NCI-H187 (cell line): Measurements from ENCODE around the gene B4GALT6.
"Not testable (repeated sequence)": the region's sequence is repeated elsewhere in the genome, so short reads cannot be mapped to it uniquely, and the experiment has no call there.

Experiments used
- DNase-seq, 2 experiments: peaks; one replicate each; lab custom pipeline; 2025; lab: John Stamatoyannopoulos, UW

Gene B4GALT6

GRCh38 chr18:31684279-31685096, at the start of gene B4GALT6:
Gene B4GALT6, minus strand, starts transcription at chr18:31684581. Its CDS starts 155 bp downstream, at chr18:31684426.
- peak in 1 of 2 experiments; percentile 25 for DNase-seq

- DNase-seq, result no peak
Observed at GRCh38 chr18:31731628-31732027, 47.2 kb upstream of the B4GALT6 start.

- DNase-seq, result not testable (repeated sequence)
Observed at GRCh38 chr18:31729196-31729595, 44.8 kb upstream of the B4GALT6 start.

- DNase-seq, result no peak
Observed at GRCh38 chr18:31723990-31724711, 39.8 kb upstream of the B4GALT6 start.

- no peak for DNase-seq
Observed at GRCh38 chr18:31723639-31723989, 39.2 kb upstream of the B4GALT6 start.

GRCh38 chr18:31722369-31722957, 38.1 kb upstream of the B4GALT6 start:
- DNase-seq, result peak; percentile 14 to 32

GRCh38 chr18:31721601-31722000, 37.2 kb upstream of the B4GALT6 start:
- no peak for DNase-seq

- DNase-seq, result no peak
Observed at GRCh38 chr18:31720867-31721266, 36.5 kb upstream of the B4GALT6 start.

- DNase-seq, result no peak
Observed at GRCh38 chr18:31719363-31720006, 35.1 kb upstream of the B4GALT6 start.

GRCh38 chr18:31718386-31718785, 34.0 kb upstream of the B4GALT6 start:
- DNase-seq, result no peak

- DNase-seq, result no peak
Observed at GRCh38 chr18:31716362-31716761, 32.0 kb upstream of the B4GALT6 start.

- no peak for DNase-seq
Observed at GRCh38 chr18:31711365-31712172, 27.2 kb upstream of the B4GALT6 start.

GRCh38 chr18:31710826-31711225, 26.4 kb upstream of the B4GALT6 start:
- DNase-seq, result no peak

- DNase-seq, result no peak
Observed at GRCh38 chr18:31707815-31708214, 23.4 kb upstream of the B4GALT6 start.

- no peak for DNase-seq
Observed at GRCh38 chr18:31702449-31702848, 18.1 kb upstream of the B4GALT6 start.

GRCh38 chr18:31701744-31702143, 17.4 kb upstream of the B4GALT6 start:
- no peak for DNase-seq

- DNase-seq, result no peak
Observed at GRCh38 chr18:31700990-31701389, 16.6 kb upstream of the B4GALT6 start.

GRCh38 chr18:31697351-31698298, 13.2 kb upstream of the B4GALT6 start:
- DNase-seq, result no peak

GRCh38 chr18:31695989-31696388, 11.6 kb upstream of the B4GALT6 start:
- no peak for DNase-seq

- DNase-seq, result no peak
Observed at GRCh38 chr18:31694297-31694696, 9.9 kb upstream of the B4GALT6 start.
